HG03565 (cell line): ENCODE data around the gene TMEM53.

Source experiments
- ATAC-seq: cut with Tn5 transposase; IDR thresholded peaks from one replicate; pipeline ENCODE4 v1.9.1; 2021; ENCODE audit warnings: mild to moderate bottlenecking, moderate library complexity; ENCODE audit not compliant: unreplicated experiment

The TMEM53 gene

DNA sequence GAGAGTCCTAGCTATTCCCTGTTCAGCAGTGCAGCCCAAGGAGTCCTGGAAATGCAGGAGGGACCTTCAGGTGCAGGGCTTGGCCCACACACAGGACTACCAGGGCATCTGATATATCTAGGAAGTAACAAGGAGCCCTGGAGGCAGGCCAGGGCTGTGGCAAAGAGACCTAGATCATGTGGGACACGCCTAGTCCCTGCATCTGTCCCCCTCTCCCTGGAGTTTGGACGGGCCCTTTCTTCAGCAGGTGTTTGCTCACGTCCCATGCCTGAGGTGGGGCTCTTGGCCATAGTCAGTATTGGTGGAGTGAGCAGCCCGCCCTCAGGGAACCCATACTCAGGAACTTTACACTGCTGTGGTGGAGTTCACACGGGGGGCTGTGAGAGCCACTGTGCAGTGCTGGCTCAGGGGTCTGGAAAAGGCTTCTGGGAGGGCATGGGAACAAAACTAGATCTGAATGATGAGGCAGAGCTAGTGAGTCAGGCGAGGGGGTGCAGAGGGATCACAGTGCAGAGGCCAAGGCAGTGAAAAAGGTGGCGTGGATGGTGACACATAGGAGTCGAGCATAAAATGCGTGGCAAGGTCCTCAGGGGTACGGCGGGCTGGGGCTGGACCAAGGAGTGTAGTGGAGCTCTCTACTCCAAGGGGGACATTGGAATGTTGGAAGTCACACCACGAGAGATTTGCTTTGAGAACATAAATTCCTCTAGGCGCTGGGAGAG, 25.6 kb downstream of the TMEM53 start:
- no peak for ATAC-seq

DNA sequence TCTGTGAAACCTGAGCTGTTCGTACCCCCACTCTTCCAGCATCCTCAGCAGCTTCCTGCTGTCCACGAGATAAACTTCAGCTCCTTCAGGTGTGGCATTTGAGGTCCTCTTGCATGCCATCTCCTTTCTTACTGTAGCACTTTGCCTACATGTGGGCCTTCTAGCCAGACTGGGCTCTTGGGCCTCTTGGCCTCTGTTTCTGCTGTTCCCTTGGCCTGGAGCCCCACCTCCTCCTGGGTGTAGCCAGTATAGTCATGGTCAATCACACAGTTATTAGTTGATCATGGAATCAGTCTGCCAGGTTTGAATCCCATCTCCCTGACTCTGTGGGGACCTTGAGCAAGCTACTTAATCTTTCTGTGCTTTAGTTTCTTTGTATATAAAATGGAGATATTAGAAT, 26.4 kb downstream of the TMEM53 start:
- no peak for ATAC-seq

DNA sequence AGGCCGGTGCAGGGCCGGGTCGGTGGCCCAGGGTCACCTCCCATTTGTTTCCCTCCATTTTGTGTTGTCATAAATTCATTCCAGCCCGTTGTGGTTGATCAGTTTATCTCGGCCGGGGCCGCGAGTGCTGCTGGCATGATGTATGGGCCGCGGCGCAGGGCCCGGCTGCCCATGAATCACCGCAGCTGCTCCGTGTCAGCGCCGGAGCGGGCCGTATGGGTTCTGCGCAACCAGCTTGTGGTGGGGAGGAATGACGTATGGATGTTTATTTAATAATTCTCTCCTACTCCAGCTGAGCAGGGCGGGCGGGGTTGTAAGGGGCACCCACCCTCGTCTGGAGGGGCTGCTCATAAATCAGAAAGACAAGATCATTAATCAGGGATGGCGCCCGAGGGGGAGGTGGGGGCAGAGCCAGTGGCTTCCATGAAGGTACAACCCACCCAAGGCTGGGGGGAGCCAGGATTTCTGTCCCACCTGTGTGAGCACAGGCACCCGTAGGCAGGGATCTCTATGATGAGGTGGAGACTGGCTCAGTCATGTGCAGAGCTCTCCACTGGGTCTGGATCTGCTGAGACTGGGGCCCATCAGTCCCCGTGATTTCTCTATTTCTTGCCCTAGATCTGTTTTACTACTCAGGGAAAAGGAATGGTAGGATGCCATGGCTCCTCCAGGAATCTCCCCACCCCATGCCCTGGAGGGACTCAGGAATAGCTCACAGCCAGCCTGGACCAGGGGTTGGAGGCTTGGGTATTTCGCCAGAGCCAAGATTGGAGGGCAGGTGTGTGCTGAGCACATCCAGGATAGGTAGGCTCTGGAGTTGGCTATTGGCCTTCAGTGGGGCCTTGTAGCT, 27.8 kb downstream of the TMEM53 start:
- ATAC-seq = no peak

DNA sequence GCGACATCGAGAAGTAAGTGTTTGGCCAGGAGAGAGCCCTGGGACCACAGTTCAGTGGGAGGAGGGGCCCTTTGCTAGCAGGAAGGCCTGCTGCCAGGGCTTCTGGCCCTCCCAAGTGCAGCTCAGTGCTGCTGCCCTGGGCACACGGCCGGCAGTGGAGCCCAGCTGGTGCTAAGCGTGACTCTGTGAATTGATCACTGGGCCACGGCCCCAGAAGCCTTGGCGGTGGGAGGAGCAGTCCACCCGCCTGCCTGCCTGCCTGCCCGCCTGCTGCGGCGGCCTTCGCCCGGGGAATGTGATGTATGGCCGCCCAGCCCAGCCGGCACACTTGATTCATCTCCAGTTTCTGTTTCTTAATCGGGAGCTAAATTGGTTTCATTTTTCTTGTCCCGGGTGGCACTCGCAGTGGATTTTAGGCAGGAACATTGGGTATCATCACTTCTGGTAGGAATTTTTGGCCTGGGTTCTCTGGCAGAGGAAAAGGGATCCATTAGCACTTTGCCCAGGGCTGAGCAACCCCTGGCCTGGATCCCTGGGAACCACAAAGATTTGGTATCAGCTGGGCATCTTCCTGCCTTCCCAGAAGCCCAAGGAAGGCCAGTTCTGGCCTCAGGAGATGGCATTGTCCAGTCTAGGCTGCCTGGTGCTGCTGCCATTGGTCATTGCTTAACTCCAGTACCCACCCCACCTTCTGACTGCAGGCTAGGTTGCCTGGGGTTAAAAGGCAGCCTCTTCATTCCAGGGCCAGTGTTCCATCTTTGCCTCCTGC, 28.6 kb downstream of the TMEM53 start:
- ATAC-seq = no peak

DNA sequence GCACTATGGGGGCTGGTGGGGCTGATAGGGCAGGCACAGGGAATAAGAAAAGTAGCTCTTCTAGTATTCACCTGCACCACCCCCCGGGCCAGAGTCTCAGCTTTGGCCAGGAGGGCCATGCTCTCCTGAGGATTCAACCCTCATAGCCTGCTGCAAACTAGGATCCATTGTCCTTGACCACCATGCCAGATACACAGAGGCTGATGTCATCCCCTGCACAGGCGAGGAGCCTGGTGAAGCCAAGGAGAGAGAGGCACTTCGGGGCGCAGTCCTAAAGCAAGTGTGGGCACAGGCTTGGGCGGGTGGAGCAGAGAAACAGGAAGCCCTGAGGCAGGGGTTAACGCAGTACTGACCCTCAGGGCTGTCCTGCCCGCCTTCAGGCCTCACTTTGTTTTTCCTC, 29.5 kb downstream of the TMEM53 start:
- ATAC-seq = no peak

DNA sequence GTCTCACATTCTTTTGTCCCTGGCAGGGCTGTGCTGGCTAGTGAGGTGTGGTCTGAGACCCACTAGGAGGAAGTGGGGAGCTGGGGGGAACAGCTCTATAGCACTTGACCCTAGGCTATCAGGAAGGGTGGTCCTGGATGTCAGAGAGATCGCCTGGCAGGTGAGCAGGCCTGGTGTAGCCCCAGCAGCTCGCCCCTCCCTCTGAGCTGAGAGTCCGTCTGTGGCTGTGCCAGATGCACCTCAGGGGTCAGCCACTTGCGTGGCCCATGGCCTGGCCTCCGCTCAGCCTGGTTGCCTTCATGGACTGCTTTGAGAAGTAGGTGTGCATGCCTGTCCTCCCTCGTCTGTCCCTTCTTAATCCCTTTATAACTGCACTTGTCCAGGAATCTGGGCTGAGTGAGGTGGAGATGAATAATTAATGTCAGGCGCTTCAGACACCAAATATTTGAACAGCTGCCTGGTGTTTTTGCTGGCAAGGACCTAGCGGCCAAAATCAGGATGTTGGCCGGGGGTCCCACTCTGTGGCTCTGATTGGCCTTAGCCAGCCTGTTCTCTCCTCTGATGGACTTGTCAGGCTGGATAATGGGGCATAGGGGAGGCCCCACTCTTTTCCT, 30.5 kb downstream of the TMEM53 start:
- ATAC-seq = no peak

DNA sequence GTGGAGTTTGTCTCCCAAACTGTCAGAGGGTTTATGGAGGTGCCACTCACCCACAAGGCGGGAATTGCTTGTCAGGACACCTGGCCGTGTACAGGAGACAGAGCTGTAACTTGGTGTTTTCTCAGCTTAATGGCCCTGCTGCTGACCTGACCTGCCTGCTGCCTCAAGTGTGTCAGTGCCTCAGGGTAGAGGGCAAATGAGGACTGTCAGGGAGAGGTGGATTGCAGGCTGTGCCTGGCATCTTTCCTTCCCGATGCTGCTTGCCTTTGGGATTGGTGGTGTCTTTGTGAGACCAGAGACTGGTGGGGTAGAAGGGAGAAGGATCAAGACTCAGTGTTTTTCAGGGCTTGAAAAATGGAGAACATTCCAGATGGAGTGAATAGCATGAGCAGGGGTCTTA, 31.4 kb downstream of the TMEM53 start:
- no peak for ATAC-seq

DNA sequence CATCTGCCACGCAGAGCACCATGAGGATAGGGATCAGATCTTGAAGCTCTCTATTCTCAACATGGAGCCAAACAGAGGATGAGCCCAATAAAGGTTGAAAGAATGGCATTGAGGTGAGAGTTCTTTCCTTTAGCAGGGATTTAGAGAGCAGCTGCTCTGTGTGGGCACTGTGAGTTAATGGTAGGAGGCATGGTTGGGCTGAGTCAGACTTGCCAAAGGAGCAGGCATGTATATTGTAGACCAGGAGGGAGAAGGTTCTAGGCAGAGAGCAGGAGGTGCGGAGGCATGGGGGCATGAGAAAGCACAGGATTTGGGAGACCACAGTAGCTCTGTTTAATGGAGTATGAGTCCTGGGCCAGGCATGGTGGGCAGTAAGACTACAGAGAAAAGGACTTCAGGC, 32.0 kb downstream of the TMEM53 start:
- ATAC-seq = no peak

DNA sequence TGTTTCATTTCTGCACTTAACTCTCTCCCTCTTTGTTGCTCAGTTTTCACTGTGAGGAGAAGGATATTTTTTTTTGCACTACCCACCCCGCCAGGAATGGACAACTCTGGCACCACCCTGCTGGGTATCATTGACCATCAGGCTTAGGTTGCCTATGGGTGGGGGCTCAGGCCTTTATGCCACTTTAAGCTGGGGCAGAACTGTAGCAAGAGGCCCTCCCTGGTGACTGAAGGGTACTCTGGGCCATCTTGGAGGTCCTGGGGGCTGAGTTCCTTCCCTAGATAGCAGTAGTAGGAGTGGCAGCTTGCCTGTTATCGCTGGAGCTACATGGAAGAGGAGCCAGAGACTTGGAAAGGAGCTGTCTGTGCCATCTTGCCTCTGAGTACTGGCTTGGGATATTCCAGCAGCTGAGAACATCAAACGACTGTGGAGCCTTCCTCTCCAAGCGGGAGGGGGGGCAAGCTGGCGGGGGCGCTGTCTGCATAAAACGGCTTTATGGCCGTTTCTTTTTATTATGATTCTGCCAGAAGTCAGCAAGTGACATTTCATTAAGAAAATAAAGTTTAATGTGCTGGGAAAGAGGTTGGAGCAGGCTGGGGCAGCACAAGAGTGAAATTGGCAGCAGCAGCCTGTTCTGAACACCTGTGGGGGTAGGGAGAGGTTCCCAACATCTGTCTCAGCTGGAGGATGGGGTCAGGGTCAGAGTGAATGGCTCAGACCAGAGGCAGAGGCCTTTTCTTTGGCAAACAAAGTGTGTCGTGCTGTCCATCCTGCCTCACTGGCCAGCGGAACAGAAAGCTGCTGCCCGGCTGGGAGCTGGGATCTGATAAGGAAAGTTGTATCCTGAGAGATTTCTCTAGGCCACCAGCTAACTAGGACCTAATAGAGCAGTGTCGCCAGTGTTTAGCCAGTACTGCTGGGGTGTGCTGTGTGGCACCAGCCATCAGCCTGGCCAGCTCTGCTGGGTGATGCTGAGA, 32.9 kb downstream of the TMEM53 start:
- ATAC-seq = no peak

DNA sequence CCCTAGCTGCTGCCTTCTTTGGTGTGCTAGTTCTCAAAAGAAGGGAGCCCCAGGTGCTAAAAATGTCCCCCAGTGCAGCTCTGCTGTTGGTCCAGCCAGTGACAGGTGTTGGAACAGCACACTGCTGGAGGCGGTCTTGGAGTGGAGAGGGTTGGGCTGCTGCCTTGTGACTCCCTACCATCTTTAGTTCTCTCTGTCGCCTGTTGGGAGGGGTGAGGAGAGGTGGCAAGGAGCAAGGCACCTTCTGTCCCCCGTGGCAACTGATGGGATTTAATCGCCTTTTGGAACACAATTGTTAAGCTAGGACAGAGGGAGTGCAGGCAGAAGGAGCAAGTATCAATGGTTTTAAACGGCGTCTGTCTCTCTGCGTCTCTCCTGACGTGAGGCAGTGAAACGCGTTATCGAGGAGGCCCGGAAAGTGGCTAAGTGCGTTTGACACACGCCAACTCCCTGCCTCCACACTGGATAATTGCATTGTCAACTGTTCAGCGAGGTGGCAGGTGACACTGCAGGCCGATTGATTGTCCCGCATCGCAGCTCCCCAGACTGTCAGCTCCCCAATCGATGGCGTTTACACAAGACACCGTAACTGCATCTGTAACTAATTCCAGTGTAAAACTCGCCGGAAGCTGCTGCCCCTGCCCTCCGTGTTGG, 34.0 kb downstream of the TMEM53 start:
- ATAC-seq = no peak

DNA sequence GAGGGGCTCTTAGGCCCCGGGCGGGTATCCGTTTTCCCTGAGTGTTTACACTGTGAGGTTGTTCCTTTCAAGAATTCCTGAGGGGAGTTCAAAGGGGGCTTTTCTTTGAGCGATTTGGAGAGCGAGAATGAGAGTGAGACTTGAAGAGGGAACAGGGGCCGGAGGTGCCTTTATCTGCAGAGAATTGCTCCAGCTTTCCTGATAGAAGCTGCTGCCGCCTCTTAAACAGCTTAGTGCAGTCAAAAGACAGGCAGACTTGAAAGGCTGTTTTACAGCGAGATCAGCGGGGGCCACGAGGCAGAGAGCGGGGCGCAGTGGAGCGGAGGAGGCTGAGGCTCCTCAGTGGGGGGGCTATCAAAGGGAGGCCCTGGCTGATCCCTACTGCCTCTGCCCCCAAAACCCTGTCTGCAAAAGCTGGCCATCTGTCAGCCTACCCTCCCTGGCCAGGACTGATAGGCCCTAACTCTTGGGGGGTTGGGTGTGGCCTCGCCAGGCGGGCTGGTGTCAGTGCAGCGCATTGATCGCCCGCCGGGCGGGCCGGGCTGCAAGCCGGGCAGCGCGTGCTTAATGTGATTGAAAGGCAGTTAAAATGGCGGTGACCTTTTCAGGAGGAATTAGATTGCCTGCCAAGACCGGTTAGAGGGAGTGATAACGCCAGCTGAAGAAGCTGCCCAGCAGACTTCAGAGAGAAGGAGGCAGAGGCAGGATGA, 36.4 kb downstream of the TMEM53 start:
- no peak for ATAC-seq

DNA sequence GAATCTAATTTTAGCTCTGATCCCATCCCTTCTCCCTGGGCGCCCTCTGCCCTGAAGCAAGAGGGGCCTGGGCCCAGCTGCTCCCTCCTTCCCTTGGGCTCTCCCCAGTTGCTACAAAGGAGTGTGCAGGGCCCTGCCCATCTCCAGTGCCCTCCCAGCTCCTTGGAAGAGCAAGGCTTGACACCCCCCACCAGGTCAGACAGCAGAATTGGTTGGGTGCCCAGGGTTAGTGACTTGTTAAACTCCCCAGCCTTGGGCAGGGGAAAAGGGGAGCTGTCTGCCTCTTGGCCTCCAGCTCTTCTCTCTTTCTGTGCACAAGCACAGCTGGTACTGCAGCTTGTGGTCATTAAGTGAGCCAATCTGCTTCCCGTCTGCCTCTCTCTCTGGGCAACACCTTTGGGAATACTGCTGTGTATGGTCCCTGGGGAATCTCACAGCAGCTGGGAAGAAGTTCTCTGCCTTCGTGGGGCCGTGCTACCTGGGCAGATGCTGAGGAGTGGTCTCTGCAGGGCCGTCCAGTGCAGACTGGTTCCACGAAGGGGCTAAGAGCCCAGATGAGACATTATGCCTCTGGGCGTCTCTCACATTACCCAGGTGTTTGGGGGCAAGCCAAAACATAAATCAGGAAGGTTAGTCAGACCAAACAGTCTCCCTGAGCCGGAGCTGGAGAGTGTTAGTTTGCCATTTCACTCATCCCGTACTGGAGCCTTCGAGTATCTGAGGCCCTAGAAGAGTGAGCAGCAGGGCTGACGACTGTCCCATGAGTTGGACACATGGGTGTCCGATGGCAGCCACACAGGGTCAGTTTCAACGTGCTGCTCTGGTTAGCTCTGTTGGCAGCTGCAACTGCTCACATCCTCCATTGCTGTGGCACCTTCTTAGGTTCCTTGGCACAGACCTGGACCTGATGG, 37.3 kb downstream of the TMEM53 start:
- ATAC-seq = no peak

DNA sequence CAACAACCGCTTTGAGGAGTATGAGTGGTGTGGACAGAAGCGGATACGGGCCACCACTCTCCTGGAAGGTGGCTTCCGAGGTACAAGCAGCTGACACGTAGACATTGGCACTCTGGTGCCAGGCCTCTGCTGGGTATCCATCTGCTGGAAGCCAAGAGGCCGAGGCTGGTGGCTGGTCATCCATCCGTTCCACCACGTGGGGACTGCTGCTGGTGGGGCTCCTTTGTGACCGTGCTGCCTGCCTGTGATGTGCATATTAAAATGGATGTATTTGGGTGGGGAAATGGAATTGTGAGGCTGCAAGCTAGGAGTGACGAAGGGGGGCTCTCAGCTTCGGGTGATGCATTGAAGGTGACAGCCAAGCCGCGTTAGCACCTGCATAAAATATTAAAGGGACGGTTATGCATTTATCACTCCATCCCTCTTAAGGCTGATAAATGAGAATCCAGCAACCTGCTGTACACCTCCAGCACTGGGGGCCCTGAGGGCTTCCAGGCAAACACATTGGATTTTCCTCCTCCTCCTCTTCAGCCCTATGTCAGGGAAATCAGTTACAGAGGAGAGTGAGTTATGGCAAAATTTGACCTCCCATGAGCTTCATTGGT, 38.1 kb downstream of the TMEM53 start:
- no peak for ATAC-seq

DNA sequence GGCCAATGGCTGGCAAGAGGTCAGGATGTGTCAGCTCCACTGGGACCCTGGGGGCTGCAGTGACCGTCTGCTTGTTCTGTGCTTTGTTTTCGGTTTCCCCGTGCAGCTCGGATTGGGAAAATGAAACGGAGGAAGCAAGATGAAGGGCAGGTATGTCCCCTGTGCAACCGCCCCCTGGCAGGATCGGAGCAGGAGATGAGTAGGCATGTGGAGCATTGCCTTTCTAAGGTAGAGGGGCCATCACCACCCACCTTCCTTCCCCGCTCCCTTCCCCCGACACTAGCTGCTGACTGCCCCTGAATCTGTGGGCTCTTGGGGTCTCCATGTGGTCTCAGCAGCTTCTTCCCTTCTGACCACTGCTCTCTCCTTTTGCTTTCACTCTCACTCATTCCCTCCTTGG, 38.8 kb downstream of the TMEM53 start:
- ATAC-seq = no peak

DNA sequence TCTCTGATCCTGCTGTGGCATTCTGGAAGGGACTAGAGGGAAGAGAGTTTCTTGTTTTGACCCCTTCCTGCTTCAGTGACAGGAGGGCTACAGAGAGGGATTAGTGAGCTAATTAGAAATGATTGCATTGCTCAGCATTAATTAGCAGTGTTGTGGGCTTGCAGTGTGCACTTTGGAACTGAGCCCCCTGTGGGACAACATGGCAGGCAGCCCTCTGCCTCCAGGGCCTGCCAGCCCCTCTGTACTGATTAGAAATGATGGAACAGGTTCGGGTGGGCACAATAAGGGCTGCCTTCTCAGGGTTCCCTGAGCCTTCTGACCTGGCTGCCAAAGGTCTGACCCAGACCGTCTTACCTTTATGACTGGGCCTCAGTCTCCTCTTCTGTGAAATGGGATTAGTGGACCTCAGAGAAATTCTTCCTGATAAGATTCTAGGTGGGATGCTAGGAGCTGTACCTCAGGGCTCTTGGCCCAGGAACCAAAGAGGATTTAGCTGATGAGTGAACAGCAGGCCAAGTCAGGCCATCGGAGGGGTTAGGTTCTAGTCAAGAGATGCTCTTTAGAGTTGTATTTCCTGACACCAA, 39.6 kb downstream of the TMEM53 start:
- no peak for ATAC-seq

DNA sequence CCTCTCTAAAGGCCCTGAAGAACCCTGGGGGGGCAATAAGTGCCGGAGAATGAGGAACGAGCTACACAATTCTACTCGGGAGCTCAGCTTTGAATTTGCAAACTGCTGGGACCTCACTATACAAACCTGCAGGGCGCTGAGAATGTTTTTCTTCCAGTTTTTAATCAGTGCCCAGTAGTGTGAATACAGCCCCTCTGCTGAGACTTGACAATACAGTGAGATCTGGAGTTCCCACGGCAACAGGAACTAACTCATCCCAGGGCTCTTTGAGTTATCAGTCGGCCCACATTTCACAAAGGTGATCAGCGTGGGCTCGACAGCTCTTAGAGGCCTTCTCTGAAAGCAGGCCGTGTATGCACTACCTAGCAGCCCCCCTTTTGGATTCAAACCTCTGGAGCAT, 41.7 kb downstream of the TMEM53 start:
- no peak for ATAC-seq
